AG20443 (cell line): ENCODE data around the gene PCBP1.
"Not testable (repeated sequence)": the region's sequence is repeated elsewhere in the genome, so short reads cannot be mapped to it uniquely, and the experiment has no call there.

Source experiments
- DNase-seq: peaks from one replicate; pipeline ENCODE4 v3.0.0; 2012; ENCODE audit warnings: low spot score, mixed read lengths

PCBP1 gene

GRCh38 chr2:70086838-70087701, at the start of gene PCBP1:
PCBP1 (plus strand) TSS chr2:70087477; CDS start chr2:70087744, 267 bp downstream.
- DNase-seq: peak; percentile 99

GRCh38 chr2:70039366-70039765, 47.9 kb upstream of the PCBP1 start:
- DNase-seq: no peak

- no peak for DNase-seq
Measured at GRCh38 chr2:70041663-70042062, 45.6 kb upstream of the PCBP1 start.

- no peak for DNase-seq
Measured at GRCh38 chr2:70042246-70042645, 45.0 kb upstream of the PCBP1 start.

GRCh38 chr2:70043252-70043875, 43.9 kb upstream of the PCBP1 start:
- no peak for DNase-seq

GRCh38 chr2:70044290-70045040, 42.8 kb upstream of the PCBP1 start:
- no peak for DNase-seq

- DNase-seq: no peak
Measured at GRCh38 chr2:70045405-70045804, 41.9 kb upstream of the PCBP1 start.

GRCh38 chr2:70045932-70046331, 41.3 kb upstream of the PCBP1 start:
- no peak for DNase-seq

- no peak for DNase-seq
Measured at GRCh38 chr2:70046534-70046933, 40.7 kb upstream of the PCBP1 start.

- no peak for DNase-seq
Measured at GRCh38 chr2:70047451-70047850, 39.8 kb upstream of the PCBP1 start.

GRCh38 chr2:70049255-70049654, 38.0 kb upstream of the PCBP1 start:
- DNase-seq: no peak

GRCh38 chr2:70050631-70051425, 36.4 kb upstream of the PCBP1 start:
- DNase-seq: no peak

- not testable (repeated sequence) for DNase-seq
Measured at GRCh38 chr2:70055259-70055658, 32.0 kb upstream of the PCBP1 start.

GRCh38 chr2:70061317-70061716, 26.0 kb upstream of the PCBP1 start:
- no peak for DNase-seq

GRCh38 chr2:70062270-70062669, 25.0 kb upstream of the PCBP1 start:
- DNase-seq: no peak

GRCh38 chr2:70068119-70068518, 19.2 kb upstream of the PCBP1 start:
- no peak for DNase-seq

GRCh38 chr2:70069049-70069448, 18.2 kb upstream of the PCBP1 start:
- no peak for DNase-seq

GRCh38 chr2:70070542-70071268, 16.6 kb upstream of the PCBP1 start:
- peak; percentile 93 for DNase-seq

GRCh38 chr2:70073493-70073892, 13.8 kb upstream of the PCBP1 start:
- DNase-seq: no peak

- no peak for DNase-seq
Measured at GRCh38 chr2:70078384-70078783, 8.9 kb upstream of the PCBP1 start.

GRCh38 chr2:70080610-70081200, 6.6 kb upstream of the PCBP1 start:
- no peak for DNase-seq
